ENCODE data around the gene PAN3. TPM values are rescaled to one million over a fixed set of nuclear protein-coding genes. Genes with fewer than 3 reads are reported as not detected.

Gene PAN3
- total RNA-seq, 1 experiment from 2014 or later = 24.8 TPM

DNA sequence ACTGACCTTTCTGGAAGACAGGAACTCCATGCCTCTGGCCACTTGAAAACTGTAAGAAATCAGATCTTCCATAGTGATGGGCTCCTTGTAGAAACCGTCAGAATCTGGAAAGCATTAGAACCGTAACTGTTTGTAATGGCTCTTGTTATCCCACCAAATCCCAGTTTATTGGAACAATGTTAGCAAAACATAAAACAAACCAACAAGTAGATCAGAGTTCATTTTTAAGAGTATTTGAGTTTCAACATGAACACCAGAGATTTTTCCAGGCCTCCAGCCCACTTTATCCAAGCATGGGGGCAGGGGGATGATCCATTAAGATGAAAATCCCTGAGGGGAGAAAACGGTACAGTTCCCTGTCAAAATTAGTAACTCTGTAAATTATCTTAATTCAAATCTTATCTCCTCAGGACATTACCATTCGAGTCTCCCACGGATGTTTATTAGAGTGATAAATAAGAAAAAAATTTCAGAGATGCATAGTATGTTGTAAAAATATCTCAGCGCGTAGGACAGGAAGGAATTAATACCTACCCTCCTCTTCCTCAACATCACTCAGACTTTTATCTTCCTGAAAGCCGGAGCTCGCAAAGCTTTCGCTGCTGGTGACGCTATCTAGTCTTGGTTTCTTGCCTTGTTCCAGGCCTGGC is 184.0 kb downstream of the PAN3 start:
- Mint-ChIP-seq H3K27me3 (ENCODE audit: unreplicated experiment) (no peaks in the 10 kb centered on the region), H3K4me3 (ENCODE audit: low read depth, unreplicated experiment) (no peak overlapping the region), H3K9me3 (ENCODE audit: low read depth, unreplicated experiment) (no peaks in the 10 kb centered on the region), H3K4me1 (ENCODE audit: low read depth, unreplicated experiment) (no peaks in the 10 kb centered on the region), H3K27ac (ENCODE audit: unreplicated experiment) (no peak overlapping the region), H3K36me3 (ENCODE audit: insufficient read depth, unreplicated experiment) (no peaks in the 10 kb centered on the region)
- intact Hi-C loops (cut with micrococcal nuclease; ENCODE audit: unreplicated experiment) = no loop called here
- no peak for TF ChIP-seq CTCF (IDR thresholded peaks at IDR 0.05; ENCODE audit: unreplicated experiment)
- CTCF ChIA-PET = interaction anchor here (1.1 kb wide), 1 partner anchor 185 kb away, joined by 3 read pairs; no protein-coding TSS in a partner anchor
- BruUV-seq (replicated peaks) = no TSS peak
- DNase-seq = no peak

DNA sequence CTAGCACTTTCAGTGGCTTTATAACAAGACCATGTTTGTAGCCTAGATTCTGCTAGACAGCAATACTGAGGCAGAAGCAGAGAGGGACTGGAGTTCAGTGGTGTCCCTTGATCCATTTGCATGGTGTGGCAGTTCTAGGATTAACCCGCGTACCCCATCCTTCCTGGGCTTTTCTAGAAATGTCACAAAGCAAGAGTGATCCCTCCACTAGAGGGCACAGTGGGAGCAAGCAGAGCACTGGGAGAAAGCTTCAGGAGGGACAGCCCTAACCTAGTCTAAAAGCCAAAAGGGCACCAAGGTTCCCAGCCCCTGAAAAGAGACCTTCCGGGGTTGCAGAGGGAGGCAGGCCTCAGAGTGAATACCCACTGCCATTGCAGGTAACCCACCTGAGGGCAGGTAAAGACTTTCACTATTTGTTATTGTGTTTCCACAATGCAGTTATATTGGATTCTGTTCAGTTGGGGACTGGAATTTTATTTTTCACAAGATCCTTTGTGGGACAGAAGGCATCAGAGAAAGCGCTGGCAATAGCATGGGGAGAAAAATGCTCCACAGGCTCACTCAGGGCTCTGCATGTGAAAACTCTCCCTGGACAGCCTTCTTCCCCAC is 185.9 kb downstream of the PAN3 start:
- intact Hi-C loops (cut with micrococcal nuclease; ENCODE audit: unreplicated experiment) = loop anchor here (1.0 kb wide), 1 partner anchor 312 kb away; no protein-coding TSS in a partner anchor
- no peaks in the 10 kb centered on the region for H3K27me3 Mint-ChIP-seq (ENCODE audit: unreplicated experiment)
- no peaks in the 10 kb centered on the region for H3K9me3 Mint-ChIP-seq (ENCODE audit: low read depth, unreplicated experiment)
- H3K4me1 Mint-ChIP-seq (ENCODE audit: low read depth, unreplicated experiment) = no peaks in the 10 kb centered on the region
- CTCF ChIA-PET = interaction anchor here (0.8 to 1.0 kb wide), 2 partner anchors 335 to 472 kb away, joined by 3 to 4 read pairs; partner anchors contain the start of gene POMP
- H3K27ac Mint-ChIP-seq (ENCODE audit: unreplicated experiment) = no peak overlapping the region
- peak; percentile 44 for TF ChIP-seq CTCF (IDR thresholded peaks at IDR 0.05; ENCODE audit: unreplicated experiment)
- BruUV-seq (replicated peaks) = no TSS peak
- no peaks in the 10 kb centered on the region for H3K36me3 Mint-ChIP-seq (ENCODE audit: insufficient read depth, unreplicated experiment)
- peak; percentile 64 for DNase-seq
- no peak overlapping the region for H3K4me3 Mint-ChIP-seq (ENCODE audit: low read depth, unreplicated experiment)

DNA sequence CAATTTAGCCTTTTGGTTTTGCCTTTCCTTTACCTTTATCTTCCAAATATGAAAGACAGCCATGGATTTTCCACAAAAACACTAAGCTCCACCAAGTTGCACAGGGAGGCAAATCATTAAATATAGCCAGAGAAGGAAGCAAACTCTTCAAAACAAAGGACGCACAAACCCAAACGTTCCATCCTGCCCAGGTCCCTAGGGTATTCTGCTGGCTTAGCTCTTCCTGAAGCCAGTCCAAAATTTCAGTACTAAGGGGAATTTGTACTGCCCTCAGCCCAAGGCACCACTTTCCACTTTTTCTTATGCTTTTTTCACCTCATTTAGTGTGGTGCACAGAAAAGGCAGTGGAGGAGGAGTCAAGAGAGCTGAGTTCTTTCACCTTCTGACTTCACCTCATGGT is 186.7 kb downstream of the PAN3 start:
- no peaks in the 10 kb centered on the region for H3K9me3 Mint-ChIP-seq (ENCODE audit: low read depth, unreplicated experiment)
- no peak for DNase-seq
- H3K27ac Mint-ChIP-seq (ENCODE audit: unreplicated experiment) = no peak overlapping the region
- no peak overlapping the region for H3K4me3 Mint-ChIP-seq (ENCODE audit: low read depth, unreplicated experiment)
- CTCF ChIA-PET = no interaction called here
- H3K27me3 Mint-ChIP-seq (ENCODE audit: unreplicated experiment) = no peaks in the 10 kb centered on the region
- intact Hi-C loops (cut with micrococcal nuclease; ENCODE audit: unreplicated experiment) = no loop called here
- H3K36me3 Mint-ChIP-seq (ENCODE audit: insufficient read depth, unreplicated experiment) = no peaks in the 10 kb centered on the region
- H3K4me1 Mint-ChIP-seq (ENCODE audit: low read depth, unreplicated experiment) = no peaks in the 10 kb centered on the region
- no peak for TF ChIP-seq CTCF (IDR thresholded peaks at IDR 0.05; ENCODE audit: unreplicated experiment)
- BruUV-seq (replicated peaks) = no TSS peak

- CTCF ChIA-PET = interaction anchor here (0.6 kb wide), 1 partner anchor 171 kb away, joined by 4 read pairs; no protein-coding TSS in a partner anchor
- H3K4me1 Mint-ChIP-seq (ENCODE audit: low read depth, unreplicated experiment) = no peaks in the 10 kb centered on the region
- intact Hi-C loops (cut with micrococcal nuclease; ENCODE audit: unreplicated experiment) = no loop called here
These were observed 187.7 kb downstream of the PAN3 start for GRCh38 chr13:28326056-28326455.

More at GRCh38 chr13:28326056-28326455, 187.7 kb downstream of the PAN3 start:
- Mint-ChIP-seq H3K4me3 (ENCODE audit: low read depth, unreplicated experiment) (no peak overlapping the region), H3K27me3 (ENCODE audit: unreplicated experiment) (no peaks in the 10 kb centered on the region), H3K9me3 (ENCODE audit: low read depth, unreplicated experiment) (no peaks in the 10 kb centered on the region), H3K36me3 (ENCODE audit: insufficient read depth, unreplicated experiment) (no peaks in the 10 kb centered on the region), H3K27ac (ENCODE audit: unreplicated experiment) (no peak overlapping the region)
- no peak for TF ChIP-seq CTCF (IDR thresholded peaks at IDR 0.05; ENCODE audit: unreplicated experiment)
- no TSS peak for BruUV-seq (replicated peaks)
- DNase-seq = no peak

All from Calu3 (cell line).